A549 (cell line): ENCODE results near the gene PRRT4. TPM values are rescaled to one million over a fixed set of nuclear protein-coding genes. Genes with fewer than 3 reads are reported as not detected.

Experiments used
- ATAC-seq, 2 experiments: fragments of 200-7000 bp in 1 of 2; fragments of >200 bp in 1 of 2; cut with Nextera tagmentation in 1 of 2; cut with Tn5 transposase in 1 of 2; 3 replicates each; pipeline versions ENCODE4 v1.8.0 to v1.9.1; 2018 to 2020; ENCODE audit warnings: mild to moderate bottlenecking in 1 of 2, moderate library complexity in 1 of 2
- CTCF ChIA-PET: fragments of 300-600 bp; sonication (Branson Sonifier 250); formaldehyde crosslinking; extraction: SDS; loops from one replicate; lab custom pipeline; 2021; ENCODE audit warnings: antibody characterized with exemption, inconsistent platforms; lab: Yijun Ruan, JAX
- POLR2A ChIA-PET: fragments of 350-600 bp; formaldehyde crosslinking; extraction: SDS; loops from one replicate; lab custom pipeline; 2021; ENCODE audit warnings: antibody characterized with exemption, inconsistent platforms; lab: Yijun Ruan, JAX
- DNase-seq, 2 experiments: peaks; one replicate each; pipeline versions ENCODE4 v3.0.0 to v3.0.0-alpha.2; 2011 to 2016; ENCODE audit warnings: low read depth in 1 of 2, low spot score in 1 of 2
- FAIRE-seq: peaks from 2 replicates; lab custom pipeline; 2011; peaks lifted over from hg19 to GRCh38; lab: Jason Lieb, UNC
- H3K27ac ChIP-seq, 2 experiments: fragments of >200 bp; sonication (Bioruptor Twin); formaldehyde crosslinking; 3 replicates each; pipeline ENCODE4 v1.5.1; 2016 to 2017
- H3K4me1 ChIP-seq: fragments of >200 bp; sonication (Bioruptor Twin); formaldehyde crosslinking; 3 replicates; pipeline ENCODE4 v1.6.1; 2016
- H3K4me2 ChIP-seq: fragments of >200 bp; sonication (Bioruptor Twin); formaldehyde crosslinking; 3 replicates; pipeline ENCODE4 v1.6.1; 2016
- H3K4me3 ChIP-seq: fragments of >200 bp; sonication (Bioruptor Twin); formaldehyde crosslinking; 3 replicates; pipeline ENCODE4 v1.5.1; 2016
- H3K9me3 ChIP-seq: fragments of >200 bp; sonication (Bioruptor Twin); formaldehyde crosslinking; 3 replicates; pipeline ENCODE4 v1.6.1; 2016
- CBX8 ChIP-seq: fragments of 200-600 bp; sonication (generic); IDR thresholded peaks from 2 replicates; pipeline ENCODE4 v1.6.1; 2016
- EHF ChIP-seq: fragments of 250-450 bp; sonication (Bioruptor Pico); IDR thresholded peaks from 2 replicates; pipeline ENCODE4 v1.5.0; 2020; ENCODE audit warnings: mild to moderate bottlenecking
- EP300 ChIP-seq, 2 experiments: fragments of >200 bp; sonication (Bioruptor Twin); formaldehyde crosslinking; IDR thresholded peaks; 2 replicates in 1 of 2; 3 replicates in 1 of 2; pipeline ENCODE4 v1.6.1; 2016 to 2017
- FOSB ChIP-seq: fragments of 250-450 bp; sonication (Bioruptor Pico); IDR thresholded peaks from 2 replicates; pipeline ENCODE4 v1.5.0; 2020; ENCODE audit warnings: mild to moderate bottlenecking, moderate library complexity
- GATA3 ChIP-seq: IDR thresholded peaks from 2 replicates; pipeline ENCODE4 v1.6.1; 2012; ENCODE audit warnings: borderline replicate concordance
- HOXB13 ChIP-seq: fragments of 250-450 bp; sonication (Bioruptor Pico); IDR thresholded peaks from 2 replicates; pipeline ENCODE4 v1.5.0; 2020; ENCODE audit warnings: low read depth, mild to moderate bottlenecking, moderate library complexity
- HOXB5 ChIP-seq: fragments of 250-450 bp; sonication (Bioruptor Pico); IDR thresholded peaks from 2 replicates; pipeline ENCODE4 v1.5.0; 2020; ENCODE audit warnings: mild to moderate bottlenecking, moderate library complexity
- POLR2A ChIP-seq: IDR thresholded peaks from 2 replicates; pipeline ENCODE4 v1.6.1; 2012; ENCODE audit warnings: mild to moderate bottlenecking, low read length
- RAD21 ChIP-seq, 2 experiments: fragments of >200 bp in 1 of 2; sonication (Bioruptor Twin) in 1 of 2; formaldehyde crosslinking in 1 of 2; IDR thresholded peaks in 1 of 2; conservative IDR thresholded peaks in 1 of 2; 2 replicates in 1 of 2; 3 replicates in 1 of 2; pipeline ENCODE4 v1.6.1; 2012 to 2018; ENCODE audit warnings: inconsistent platforms in 1 of 2
- TFCP2L1 ChIP-seq: fragments of 250-450 bp; sonication (Bioruptor Pico); IDR thresholded peaks from 2 replicates; pipeline ENCODE4 v1.5.0; 2021; ENCODE audit warnings: mild to moderate bottlenecking
- TP53 ChIP-seq: fragments of 250-450 bp; sonication (Bioruptor Pico); IDR thresholded peaks from 2 replicates; pipeline ENCODE4 v1.5.0; 2021; ENCODE audit warnings: mild to moderate bottlenecking, moderate library complexity
- ZC3H11A ChIP-seq: fragments of 450-650 bp; IDR thresholded peaks from 2 replicates; pipeline ENCODE4 v1.6.1; 2014; ENCODE audit warnings: antibody characterized with exemption, mild to moderate bottlenecking
- ZFP36 ChIP-seq: fragments of 450-650 bp; IDR thresholded peaks from 2 replicates; pipeline ENCODE4 v1.6.1; 2014; ENCODE audit warnings: borderline replicate concordance; ENCODE audit not compliant: partially characterized antibody
- ZNF302 ChIP-seq: fragments of 250-450 bp; sonication (Bioruptor Pico); IDR thresholded peaks from 2 replicates; pipeline ENCODE4 v1.9.0; 2021; ENCODE audit warnings: inconsistent platforms, mild to moderate bottlenecking, moderate library complexity
- WGBS: methylation state at CpG from one replicate; pipeline ENCODE4 v1.1.6; 2017; ENCODE audit errors: missing lambda C conversion rate; 5-methylcytosine and 5-hydroxymethylcytosine counted together
- polyA plus RNA-seq, 4 experiments: library from polyadenylated mRNA; depleted of rRNA in 3 of 4; stranded (reverse); fragments of >200 nt; fragmentation: RNase III in 1 of 4; extraction: RNeasy Plus Mini Kit Qiagen cat#74134 plus additional on column Dnase treatment in 1 of 4; gene quantifications; 2 replicates in 3 of 4; 3 replicates in 1 of 4; pipeline ENCODE4 v1.2.3, GENCODE V29; 2011 to 2017
- TF ChIP-seq, protein P1 (sequence below): fragments of >200 bp; sonication (Bioruptor Twin); formaldehyde crosslinking; IDR thresholded peaks from 3 replicates; pipeline ENCODE4 v1.5.1; 2016
- TF ChIP-seq, protein P2 (sequence below): IDR thresholded peaks from 2 replicates; pipeline ENCODE4 v1.6.1; 2012
- TF ChIP-seq, protein P3 (sequence below): fragments of 150-350 bp; IDR thresholded peaks from 2 replicates; pipeline ENCODE4 v1.6.1; 2014; ENCODE audit warnings: low read depth, mild to moderate bottlenecking, low read length
- TF ChIP-seq, protein P4 (sequence below): fragments of >200 bp; sonication (Bioruptor Twin); formaldehyde crosslinking; IDR thresholded peaks from 3 replicates; pipeline ENCODE4 v1.6.1; 2016

The PRRT4 gene
- polyA plus RNA-seq, 2 of the 4 experiments (the other 2 are of a cell fraction), result 0.15 to 0.18 TPM

DNA sequence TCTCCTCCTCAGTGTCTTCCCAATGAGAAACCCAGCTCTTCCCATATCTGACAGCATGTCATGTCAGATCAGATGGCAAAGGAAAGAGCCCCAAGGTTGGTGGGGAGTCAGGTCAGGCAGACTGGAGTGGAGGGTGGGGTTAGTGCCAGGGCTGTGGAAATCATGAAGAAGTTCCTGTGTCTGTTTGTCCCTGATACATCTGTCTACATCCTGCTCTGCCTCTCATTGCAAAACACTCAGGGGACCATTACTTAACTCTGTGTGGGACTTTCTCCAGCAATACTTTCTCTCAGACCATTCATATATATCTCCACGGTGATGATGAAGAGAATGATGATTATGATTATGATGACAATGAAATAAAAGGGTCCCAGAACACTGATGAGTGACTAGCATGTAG is 3.3 kb downstream of the PRRT4 start (continued):
- TF ChIP-seq, protein P1, sequence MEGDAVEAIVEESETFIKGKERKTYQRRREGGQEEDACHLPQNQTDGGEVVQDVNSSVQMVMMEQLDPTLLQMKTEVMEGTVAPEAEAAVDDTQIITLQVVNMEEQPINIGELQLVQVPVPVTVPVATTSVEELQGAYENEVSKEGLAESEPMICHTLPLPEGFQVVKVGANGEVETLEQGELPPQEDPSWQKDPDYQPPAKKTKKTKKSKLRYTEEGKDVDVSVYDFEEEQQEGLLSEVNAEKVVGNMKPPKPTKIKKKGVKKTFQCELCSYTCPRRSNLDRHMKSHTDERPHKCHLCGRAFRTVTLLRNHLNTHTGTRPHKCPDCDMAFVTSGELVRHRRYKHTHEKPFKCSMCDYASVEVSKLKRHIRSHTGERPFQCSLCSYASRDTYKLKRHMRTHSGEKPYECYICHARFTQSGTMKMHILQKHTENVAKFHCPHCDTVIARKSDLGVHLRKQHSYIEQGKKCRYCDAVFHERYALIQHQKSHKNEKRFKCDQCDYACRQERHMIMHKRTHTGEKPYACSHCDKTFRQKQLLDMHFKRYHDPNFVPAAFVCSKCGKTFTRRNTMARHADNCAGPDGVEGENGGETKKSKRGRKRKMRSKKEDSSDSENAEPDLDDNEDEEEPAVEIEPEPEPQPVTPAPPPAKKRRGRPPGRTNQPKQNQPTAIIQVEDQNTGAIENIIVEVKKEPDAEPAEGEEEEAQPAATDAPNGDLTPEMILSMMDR, result no peak
- TF ChIP-seq ZC3H11A (no peak), GATA3 (no peak), CBX8 (no peak)

DNA sequence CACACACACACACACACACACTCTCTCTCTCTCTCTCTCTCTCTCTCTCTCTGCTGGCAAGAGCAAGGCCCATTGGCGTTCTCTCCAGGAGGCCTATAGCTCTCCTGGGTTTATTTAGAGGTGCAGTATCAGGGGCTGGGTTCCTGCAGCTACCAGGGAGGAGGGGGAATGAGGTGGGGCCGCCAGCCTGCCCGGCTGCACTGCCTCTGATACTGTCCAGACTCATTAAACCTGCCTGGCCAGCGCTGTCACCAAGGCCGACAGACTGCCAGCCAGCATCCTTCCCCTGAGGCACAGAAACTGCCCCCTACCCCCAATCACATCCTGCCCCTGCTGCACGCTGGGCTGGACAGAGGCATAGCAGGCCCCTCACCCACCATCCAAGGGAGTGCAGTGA is 4.3 kb downstream of the PRRT4 start:
- whole genome bisulfite sequencing, result 64% methylated on average over 3 of the region's 6 CpGs
- no peak for DNase-seq
- POLR2A ChIA-PET, result no interaction called here

DNA sequence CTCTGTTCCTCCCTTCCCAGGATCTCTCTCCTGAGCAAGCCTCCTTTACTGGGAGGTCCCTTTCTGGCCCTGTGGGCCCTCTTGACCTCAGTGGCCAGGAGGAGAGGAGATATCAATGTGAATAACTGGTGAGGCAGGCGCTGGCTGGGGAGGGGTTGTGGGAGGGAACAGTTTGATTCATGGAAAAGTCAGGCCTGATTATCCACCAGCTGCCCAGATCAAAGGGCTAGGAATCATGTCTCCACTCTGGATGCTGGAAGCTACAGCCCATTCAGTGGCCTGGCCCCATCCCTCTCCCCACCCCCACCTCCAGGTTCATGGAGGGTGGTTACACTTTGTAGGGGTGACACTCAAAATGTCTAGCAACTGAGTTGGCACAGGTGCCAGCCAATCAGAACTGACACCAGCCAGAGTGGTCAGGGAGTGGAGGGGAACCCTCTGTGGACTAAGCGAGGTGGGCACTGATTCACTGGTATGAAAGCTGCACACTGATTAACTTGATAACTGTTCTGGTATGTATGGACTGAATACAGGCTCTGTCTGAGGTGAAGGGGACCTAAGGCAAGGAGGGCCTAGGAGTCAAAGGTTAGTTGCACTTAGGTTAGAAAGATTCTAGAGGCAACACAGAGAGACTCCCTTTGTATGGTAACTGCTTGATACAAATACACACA is 4.8 kb downstream of the PRRT4 start:
- no peak for ATAC-seq
- no peak for DNase-seq
- no peak overlapping the region for H3K4me2 ChIP-seq
- no peaks in the 10 kb centered on the region for H3K9me3 ChIP-seq
- no peak for FAIRE-seq
- H3K27ac ChIP-seq, result no peak overlapping the region
- WGBS, result 86% methylated on average over 2 of the region's 2 CpGs
- POLR2A ChIA-PET, result no interaction called here
- TF ChIP-seq POLR2A (no peak), EHF (CRISPR knock-in tag) (no peak), RAD21 (conservative IDR thresholded peaks at IDR 0.05 in 1 of 2, IDR thresholded peaks at IDR 0.05 in 1 of 2) (no peak), HOXB5 (CRISPR knock-in tag) (no peak)
- TF ChIP-seq, protein P2, sequence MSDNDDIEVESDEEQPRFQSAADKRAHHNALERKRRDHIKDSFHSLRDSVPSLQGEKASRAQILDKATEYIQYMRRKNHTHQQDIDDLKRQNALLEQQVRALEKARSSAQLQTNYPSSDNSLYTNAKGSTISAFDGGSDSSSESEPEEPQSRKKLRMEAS, result no peak
- TF ChIP-seq, protein P1, result no peak
- CTCF ChIA-PET, result interaction anchor here (0.8 to 11.1 kb wide), 5 partner anchors 9 to 71 kb away, joined by 3 to 109 read pairs (median 9); no protein-coding TSS in a partner anchor
- no peak overlapping the region for H3K4me3 ChIP-seq
- no peaks in the 10 kb centered on the region for H3K4me1 ChIP-seq

More for the DNA sequence above, 4.3 kb downstream of the PRRT4 start:
- no peak overlapping the region for H3K4me3 ChIP-seq
- CTCF ChIA-PET, result interaction anchor here (0.6 to 11.1 kb wide), 7 partner anchors 9 to 552 kb away, joined by 3 to 109 read pairs (median 4); no protein-coding TSS in a partner anchor
- no peaks in the 10 kb centered on the region for H3K4me1 ChIP-seq
- no peak overlapping the region for H3K27ac ChIP-seq
- no peak for ATAC-seq
- TF ChIP-seq TFCP2L1 (CRISPR knock-in tag) (no peak), TP53 (CRISPR knock-in tag) (no peak), ZFP36 (no peak), ZNF302 (CRISPR knock-in tag) (no peak)
- TF ChIP-seq, protein P3, sequence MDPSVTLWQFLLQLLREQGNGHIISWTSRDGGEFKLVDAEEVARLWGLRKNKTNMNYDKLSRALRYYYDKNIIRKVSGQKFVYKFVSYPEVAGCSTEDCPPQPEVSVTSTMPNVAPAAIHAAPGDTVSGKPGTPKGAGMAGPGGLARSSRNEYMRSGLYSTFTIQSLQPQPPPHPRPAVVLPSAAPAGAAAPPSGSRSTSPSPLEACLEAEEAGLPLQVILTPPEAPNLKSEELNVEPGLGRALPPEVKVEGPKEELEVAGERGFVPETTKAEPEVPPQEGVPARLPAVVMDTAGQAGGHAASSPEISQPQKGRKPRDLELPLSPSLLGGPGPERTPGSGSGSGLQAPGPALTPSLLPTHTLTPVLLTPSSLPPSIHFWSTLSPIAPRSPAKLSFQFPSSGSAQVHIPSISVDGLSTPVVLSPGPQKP, result no peak
- TF ChIP-seq, all 56 proteins: peak for 0
- H3K4me2 ChIP-seq, result no peak overlapping the region
- no peaks in the 10 kb centered on the region for H3K9me3 ChIP-seq
- no peak for FAIRE-seq

DNA sequence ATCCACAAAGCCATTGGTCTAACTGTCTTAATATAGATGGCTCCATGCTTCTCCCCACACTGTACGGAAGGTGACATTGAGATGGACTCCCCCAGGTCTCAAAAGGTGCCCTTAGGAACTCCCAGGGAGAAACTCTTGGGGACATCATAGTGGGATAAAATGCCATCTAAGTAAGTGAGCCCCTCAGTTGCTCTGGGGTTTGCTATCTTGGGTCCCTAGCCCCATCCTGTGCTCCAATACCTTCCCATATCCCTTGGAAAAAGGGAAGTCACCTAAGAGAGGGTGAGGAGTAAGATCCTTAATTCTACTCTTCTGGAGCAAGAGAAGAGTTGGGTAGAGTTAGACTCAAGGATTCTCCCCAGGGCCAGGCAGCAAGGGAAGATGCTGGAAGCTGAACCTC is 7.9 kb downstream of the PRRT4 start:
- ChIA-PET POLR2A (interaction anchor here (1.3 kb wide), 1 partner anchor 10 kb away, joined by 3 read pairs; the partner anchor contains the start of gene RBM28), CTCF (interaction anchor here (0.9 to 11.1 kb wide), 5 partner anchors 9 to 63 kb away, joined by 3 to 109 read pairs (median 3); no protein-coding TSS in a partner anchor)
- ATAC-seq (no peak), FAIRE-seq (no peak), DNase-seq (no peak)
- no peak for TF ChIP-seq HOXB5 (CRISPR knock-in tag)
- no peak for TF ChIP-seq FOSB (CRISPR knock-in tag)
- TF ChIP-seq ZNF302 (CRISPR knock-in tag), result no peak
- TF ChIP-seq HOXB13, result no peak
- TF ChIP-seq, protein P4, sequence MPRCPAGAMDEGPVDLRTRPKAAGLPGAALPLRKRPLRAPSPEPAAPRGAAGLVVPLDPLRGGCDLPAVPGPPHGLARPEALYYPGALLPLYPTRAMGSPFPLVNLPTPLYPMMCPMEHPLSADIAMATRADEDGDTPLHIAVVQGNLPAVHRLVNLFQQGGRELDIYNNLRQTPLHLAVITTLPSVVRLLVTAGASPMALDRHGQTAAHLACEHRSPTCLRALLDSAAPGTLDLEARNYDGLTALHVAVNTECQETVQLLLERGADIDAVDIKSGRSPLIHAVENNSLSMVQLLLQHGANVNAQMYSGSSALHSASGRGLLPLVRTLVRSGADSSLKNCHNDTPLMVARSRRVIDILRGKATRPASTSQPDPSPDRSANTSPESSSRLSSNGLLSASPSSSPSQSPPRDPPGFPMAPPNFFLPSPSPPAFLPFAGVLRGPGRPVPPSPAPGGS, result no peak
- no peak for TF ChIP-seq EP300 (IDR thresholded peaks at IDR 0.05)
- H3K9me3 ChIP-seq, result no peaks in the 10 kb centered on the region
- H3K4me1 ChIP-seq, result no peaks in the 10 kb centered on the region
- WGBS, result 100% methylated on average over 1 of the region's 1 CpG
- H3K4me2 ChIP-seq, result no peak overlapping the region
- no peak overlapping the region for H3K4me3 ChIP-seq
- H3K27ac ChIP-seq, result no peak overlapping the region
